HG03575 (cell line): Measurements from ENCODE around the gene OR14I1.
A peak's percentile ranks its signal among the peaks of the same experiment; 100 is the strongest.
"Not testable (repeated sequence)": the region's sequence is repeated elsewhere in the genome, so short reads cannot be mapped to it uniquely, and the experiment has no call there.

Source experiments
- ATAC-seq: cut with Tn5 transposase; IDR thresholded peaks from one replicate; pipeline ENCODE4 v1.9.1; 2021; ENCODE audit not compliant: unreplicated experiment, insufficient number of reproducible peaks, low FRiP score; ENCODE audit errors: extremely low read depth

Gene OR14I1

GRCh38 chr1:248691567-248692155 lies 10.9 kb downstream of the OR14I1 start:
- no peak for ATAC-seq

DNA sequence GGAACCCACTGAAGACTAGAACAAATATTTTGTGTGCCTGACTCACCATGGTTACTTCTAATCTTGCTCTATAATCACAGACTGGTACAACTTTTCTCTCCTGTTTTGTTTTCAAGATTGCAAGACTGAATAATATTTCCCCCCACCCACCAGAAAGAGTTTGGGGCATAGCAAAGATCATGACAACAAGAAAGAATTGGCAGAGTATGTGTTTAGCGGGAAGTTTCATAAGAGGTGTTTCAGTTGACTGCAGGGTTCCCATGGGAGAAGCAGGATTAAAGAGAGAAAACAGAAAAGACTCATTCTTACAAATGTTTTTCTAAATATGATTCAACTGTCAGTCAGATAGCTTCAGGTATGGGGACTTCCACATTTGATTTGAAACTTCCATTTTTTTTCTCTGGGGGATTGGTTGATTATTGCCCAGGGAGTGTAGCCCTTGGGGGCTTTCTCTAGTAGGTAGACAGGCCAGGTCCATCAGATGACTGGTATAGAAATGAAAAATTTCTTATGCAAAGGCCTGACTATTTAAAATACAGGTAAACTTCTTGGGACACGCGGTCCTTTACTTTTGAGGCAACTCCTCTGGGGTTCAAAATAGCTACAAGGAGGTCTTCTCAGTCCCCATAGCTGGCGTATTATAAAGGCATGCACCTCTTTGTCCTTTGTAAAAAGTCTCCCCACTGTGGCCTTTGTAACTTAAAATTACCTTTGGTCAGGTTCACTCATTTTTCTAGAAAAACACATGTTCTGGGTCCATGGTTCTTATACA lies 13.9 kb downstream of the OR14I1 start:
- peak; percentile 47 for ATAC-seq

DNA sequence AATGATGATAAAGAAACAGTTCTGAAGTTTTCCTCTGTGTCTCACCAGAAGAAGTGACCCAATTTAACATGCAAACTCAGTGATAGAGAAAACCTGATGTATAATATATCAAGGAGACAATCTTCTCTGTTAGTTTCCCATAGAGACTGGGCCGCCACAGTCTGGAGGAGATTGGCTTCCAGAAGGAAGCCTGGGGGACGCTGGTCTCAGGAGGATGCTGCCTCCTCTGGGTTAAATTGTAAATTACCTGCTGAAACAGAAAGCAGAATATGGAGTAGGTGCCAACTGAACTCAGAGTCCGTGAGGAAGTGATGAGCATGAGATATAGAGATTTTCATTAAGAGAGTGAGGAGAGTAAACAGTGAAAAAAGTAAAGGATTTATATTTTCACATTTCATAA lies 15.8 kb downstream of the OR14I1 start:
- ATAC-seq: peak; percentile 60

- ATAC-seq: no peak
Observed at GRCh38 chr1:248681651-248682050, 20.9 kb downstream of the OR14I1 start.

DNA sequence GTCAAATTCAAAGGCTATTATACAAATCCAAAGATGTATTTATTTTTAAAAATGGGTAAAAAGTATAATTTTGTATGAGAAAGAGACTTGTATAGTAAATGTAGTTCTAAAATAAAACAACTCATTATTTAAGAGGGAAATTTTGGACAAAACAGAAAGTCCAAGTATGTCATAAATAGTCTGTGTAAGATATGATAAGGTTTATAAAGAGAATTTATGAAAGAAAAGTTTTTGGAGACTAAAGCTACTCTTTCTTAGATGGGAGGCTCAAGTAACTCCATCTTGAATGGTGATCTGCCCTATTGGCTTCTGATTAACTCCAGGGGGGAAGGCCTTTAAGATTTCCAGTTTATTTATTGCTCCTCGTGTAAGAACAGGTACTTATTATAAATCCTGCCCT lies 32.6 kb downstream of the OR14I1 start:
- no peak for ATAC-seq

DNA sequence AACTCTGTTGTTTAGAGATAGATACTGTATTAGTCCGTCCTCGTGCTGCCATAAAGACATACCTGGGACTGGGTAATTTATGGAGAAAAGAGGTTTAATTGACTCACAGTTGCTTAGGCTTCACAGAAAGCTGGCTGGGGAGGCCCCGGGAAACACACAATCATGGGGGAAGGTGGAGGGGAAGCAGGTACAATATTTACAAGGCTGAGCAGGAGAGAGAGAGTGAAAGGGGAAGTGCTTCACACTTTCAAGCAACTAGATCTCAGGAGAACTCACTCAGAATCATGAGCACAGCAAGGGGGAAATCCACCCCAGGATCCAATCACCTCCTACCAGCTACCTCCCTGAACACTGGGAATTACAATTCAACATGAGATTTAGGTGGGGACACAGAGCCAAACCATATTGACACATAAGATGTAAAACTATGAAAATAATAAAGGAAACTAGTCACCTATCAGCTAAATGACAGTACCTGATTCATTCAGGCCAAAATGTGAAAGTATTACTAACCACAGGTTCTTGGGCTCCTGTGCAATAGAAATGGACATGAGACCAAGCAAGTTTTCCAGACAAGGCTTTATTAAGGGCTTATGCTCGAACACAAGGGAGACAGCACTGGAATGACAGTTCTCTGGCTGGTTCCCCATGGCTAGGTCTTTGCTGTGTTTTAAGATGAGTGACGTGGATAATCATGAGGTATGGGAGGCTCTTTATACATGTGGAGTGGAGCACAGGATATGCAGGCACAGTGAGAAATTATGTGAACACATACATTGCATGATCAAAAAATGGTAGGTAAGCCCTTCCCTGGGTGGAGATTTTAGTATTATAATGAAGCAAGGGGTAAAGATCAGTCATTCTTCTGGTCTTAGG lies 38.9 kb downstream of the OR14I1 start:
- ATAC-seq: peak; percentile 89

DNA sequence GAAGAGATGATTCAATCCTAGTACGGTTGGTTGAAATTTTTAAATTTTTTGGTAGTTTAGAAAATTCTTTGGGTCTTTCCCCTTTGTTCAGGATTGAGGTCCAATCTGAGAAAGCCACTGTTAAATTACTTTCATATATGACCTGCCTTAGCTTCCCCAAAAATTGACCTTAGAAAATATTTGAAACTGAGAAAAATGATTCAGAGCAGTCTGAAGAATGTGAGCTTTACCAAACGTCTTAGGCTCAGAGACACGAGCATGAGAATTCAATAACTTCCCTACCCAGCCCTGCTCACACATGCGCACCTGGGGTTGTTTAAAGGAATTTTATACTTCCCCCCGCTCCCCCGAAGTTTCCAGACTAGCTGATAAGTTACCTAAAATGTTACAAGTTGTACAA lies 45.8 kb downstream of the OR14I1 start:
- ATAC-seq: not testable (repeated sequence)

GRCh38 chr1:248655354-248655753 lies 47.2 kb downstream of the OR14I1 start, which contains the start of gene OR2T27:
Gene OR2T27 (minus strand): TSS chr1:248655528. CDS start chr1:248650884, 4,644 bp downstream.
- ATAC-seq: not testable (repeated sequence)
